OCI-LY1 (cell line): ENCODE data around the gene CTDSPL.

ENCODE experiments used
- H2AFZ ChIP-seq: fragments of 200-600 bp; sonication (generic), shearing (Covaris generic); 2 replicates; pipeline ENCODE4 v1.6.0; 2014; ENCODE audit warnings: antibody characterized with exemption, mild to moderate bottlenecking, low read length
- H3F3A ChIP-seq: fragments of 200-600 bp; sonication (generic), shearing (Covaris generic); 2 replicates; pipeline ENCODE4 v1.6.0; 2014; ENCODE audit warnings: mild to moderate bottlenecking, antibody characterized with exemption, low read length, moderate library complexity; ENCODE audit not compliant: insufficient read depth
- H3K27ac ChIP-seq: fragments of 200-600 bp; sonication (generic); 2 replicates; pipeline ENCODE4 v1.5.1; 2014; ENCODE audit warnings: low read length, mixed run types, mild to moderate bottlenecking, low read depth; ENCODE audit not compliant: poor library complexity, severe bottlenecking
- H3K27me3 ChIP-seq: fragments of 200-600 bp; sonication (generic); 2 replicates; pipeline ENCODE4 v1.6.0; 2014; ENCODE audit warnings: antibody characterized with exemption, mild to moderate bottlenecking, low read length, moderate library complexity; ENCODE audit not compliant: insufficient read depth
- H3K36me3 ChIP-seq: fragments of 200-600 bp; sonication (generic); 2 replicates; pipeline ENCODE4 v1.6.1; 2014; ENCODE audit warnings: mild to moderate bottlenecking, antibody characterized with exemption, low read length, moderate library complexity, mixed read lengths; ENCODE audit not compliant: insufficient read depth
- H3K4me1 ChIP-seq: fragments of 200-600 bp; sonication (generic); 2 replicates; pipeline ENCODE4 v1.5.1; 2014; ENCODE audit warnings: mild to moderate bottlenecking, low read length, moderate library complexity; ENCODE audit not compliant: insufficient read depth, severe bottlenecking
- H3K4me2 ChIP-seq: fragments of 200-600 bp; sonication (generic), shearing (Covaris generic); 2 replicates; pipeline ENCODE4 v1.6.1; 2014; ENCODE audit warnings: low read length
- H3K4me3 ChIP-seq: fragments of 200-600 bp; sonication (generic); 2 replicates; pipeline ENCODE4 v1.5.1; 2014; ENCODE audit warnings: low read length, low read depth, mild to moderate bottlenecking, mixed read lengths; ENCODE audit not compliant: poor library complexity, severe bottlenecking
- H3K79me2 ChIP-seq: fragments of 200-600 bp; shearing (Covaris generic); 2 replicates; pipeline ENCODE4 v1.6.1; 2016; ENCODE audit warnings: mixed run types, low read length, mixed read lengths; ENCODE audit not compliant: insufficient read depth
- H3K9ac ChIP-seq: fragments of 200-600 bp; sonication (generic), shearing (Covaris generic); 2 replicates; pipeline ENCODE4 v1.6.1; 2014; ENCODE audit warnings: mild to moderate bottlenecking, low read length, mixed read lengths
- H3K9me2 ChIP-seq: fragments of 200-600 bp; sonication (generic), shearing (Covaris generic); 2 replicates; pipeline ENCODE4 v1.6.1; 2014; ENCODE audit warnings: low read depth, mild to moderate bottlenecking, low read length, mixed read lengths
- H3K9me3 ChIP-seq: fragments of 200-600 bp; shearing (Covaris generic); 2 replicates; pipeline ENCODE4 v1.6.1; 2014; ENCODE audit warnings: low read length, mixed read lengths
- H4K20me1 ChIP-seq: fragments of 200-600 bp; sonication (generic), shearing (Covaris generic); 2 replicates; pipeline ENCODE4 v1.6.0; 2016; ENCODE audit warnings: mild to moderate bottlenecking, low read length; ENCODE audit not compliant: insufficient read depth
- CTCF ChIP-seq: fragments of 200-600 bp; sonication (generic), shearing (Covaris generic); IDR thresholded peaks from 2 replicates; pipeline ENCODE4 v1.5.1; 2017; ENCODE audit warnings: mild to moderate bottlenecking, antibody characterized with exemption, low read length, moderate library complexity, mixed read lengths
- EZH2 ChIP-seq: fragments of 200-600 bp; sonication (generic), shearing (Covaris generic); IDR thresholded peaks from 2 replicates; pipeline ENCODE4 v1.8.0; 2017; ENCODE audit warnings: borderline replicate concordance, mixed run types, mild to moderate bottlenecking, antibody characterized with exemption, low read length, moderate library complexity, mixed read lengths

The CTDSPL gene

GRCh38 chr3:37922721-37923568 lies 61.3 kb downstream of the CTDSPL start:
- H3K27me3 ChIP-seq = no peaks in the 10 kb centered on the region
- H3K9me2 ChIP-seq = no peaks in the 10 kb centered on the region
- TF ChIP-seq CTCF (no peak), EZH2 (no peak)
- no peak overlapping the region for H3K27ac ChIP-seq
- H4K20me1 ChIP-seq = no peaks in the 10 kb centered on the region
- H3K9ac ChIP-seq = no peak overlapping the region; the same call in 1 of the 2 replicates
- H3K36me3 ChIP-seq = no peaks in the 10 kb centered on the region
- H3K9me3 ChIP-seq = no peaks in the 10 kb centered on the region
- no peak overlapping the region for H3K4me3 ChIP-seq
- H3F3A ChIP-seq = no peaks in the 10 kb centered on the region
- no peak overlapping the region for H2AFZ ChIP-seq
- H3K79me2 ChIP-seq = no peaks in the 10 kb centered on the region
- H3K4me1 ChIP-seq = peaks cover 4% of the 10 kb centered on the region
- no peak overlapping the region for H3K4me2 ChIP-seq

DNA sequence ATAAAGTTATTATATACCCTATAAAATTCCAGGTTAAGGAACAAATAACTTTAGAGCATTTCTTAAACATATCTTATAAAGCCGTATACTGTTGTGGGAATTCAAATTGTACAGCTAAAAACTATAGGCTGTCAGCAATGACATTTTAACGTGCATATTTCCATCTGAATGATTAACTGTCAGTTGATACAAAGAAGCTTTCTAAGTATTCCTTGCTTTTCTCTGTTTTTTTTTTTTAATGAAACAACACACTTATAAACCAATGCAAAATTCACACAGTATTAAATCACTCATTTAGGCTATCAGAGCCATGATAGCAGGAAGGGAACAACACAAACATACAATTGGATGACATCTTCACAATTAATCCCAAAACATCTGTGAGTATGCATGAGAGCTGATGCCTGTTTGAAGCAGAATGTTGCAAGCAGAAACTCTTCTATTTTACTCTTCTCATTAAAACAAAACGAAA lies 61.9 kb downstream of the CTDSPL start:
- Histone ChIP-seq H3K27ac (no peak overlapping the region), H3K79me2 (no peaks in the 10 kb centered on the region), H3K4me1 (peaks cover 4% of the 10 kb centered on the region), H3K4me2 (no peak overlapping the region), H3K27me3 (no peaks in the 10 kb centered on the region), H3K9me3 (no peaks in the 10 kb centered on the region), H3K9ac (no peak overlapping the region), H3K4me3 (no peak overlapping the region), H3K36me3 (no peaks in the 10 kb centered on the region), H3F3A (no peaks in the 10 kb centered on the region), H3K9me2 (no peaks in the 10 kb centered on the region), H4K20me1 (no peaks in the 10 kb centered on the region), H2AFZ (no peak overlapping the region)
- TF ChIP-seq CTCF (no peak), EZH2 (no peak)

GRCh38 chr3:37924453-37924852 lies 62.8 kb downstream of the CTDSPL start:
- Histone ChIP-seq H3K27me3 (no peaks in the 10 kb centered on the region), H3K4me3 (no peak overlapping the region), H4K20me1 (no peaks in the 10 kb centered on the region), H3K4me1 (peaks cover 4% of the 10 kb centered on the region), H3K9me3 (0 out of 2 replicates have a peak, but pooled peaks cover 2% of the 10 kb centered on the region), H3K27ac (no peak overlapping the region), H2AFZ (no peak overlapping the region), H3K36me3 (no peaks in the 10 kb centered on the region; the same call in 1 of the 2 replicates), H3K9ac (no peak overlapping the region), H3F3A (no peaks in the 10 kb centered on the region), H3K9me2 (no peaks in the 10 kb centered on the region), H3K79me2 (no peaks in the 10 kb centered on the region), H3K4me2 (no peak overlapping the region)
- TF ChIP-seq EZH2 (no peak), CTCF (no peak)
